ENCODE data around the gene SYTL4. TPM values are rescaled to one million over a fixed set of nuclear protein-coding genes. Genes with fewer than 3 reads are reported as not detected.

SYTL4 gene
- total RNA-seq, 1 experiment from 2014 or later, result 4.1 TPM

- no peaks in the 10 kb centered on the region for H3K27me3 ChIP-seq (replicated peaks; ENCODE audit: control insufficient read depth, insufficient read depth, low read length)
- Mint-ChIP-seq H3K9me3 (ENCODE audit: unreplicated experiment) (no peaks in the 10 kb centered on the region), H3K27ac (ENCODE audit: unreplicated experiment) (peak within 1 kb of the TSS; percentile 73), H3K27me3 (ENCODE audit: insufficient read depth, unreplicated experiment) (no peaks in the 10 kb centered on the region), H3K4me1 (ENCODE audit: low read depth, unreplicated experiment) (peaks cover 29% of the 10 kb centered on the region), H3K36me3 (ENCODE audit: insufficient read depth, unreplicated experiment) (peaks cover 6% of the 10 kb centered on the region), H3K4me3 (ENCODE audit: unreplicated experiment) (peak within 1 kb of the TSS; percentile 9)
- no peak for TF ChIP-seq CTCF (IDR thresholded peaks at IDR 0.05; ENCODE audit: insufficient read depth in 1 of 2, low read depth in 1 of 2, low read length in 1 of 2, severe bottlenecking in 1 of 2, unreplicated experiment in 1 of 2)
- intact Hi-C loops (cut with micrococcal nuclease; ENCODE audit: unreplicated experiment), result no loop called here
- no peaks in the 10 kb centered on the region for H3K36me3 ChIP-seq (ENCODE audit: control insufficient read depth, insufficient read depth, low read length)
- CTCF ChIA-PET, result no interaction called here
- no peak within 1 kb of the TSS for H3K4me3 ChIP-seq (ENCODE audit: low read depth, low read length)
- no peak for DNase-seq
- H3K9me3 ChIP-seq, result no peaks in the 10 kb centered on the region
- peaks cover 44% of the 10 kb centered on the region for H3K4me1 ChIP-seq
- BruUV-seq (replicated peaks), result no TSS peak
- POLR2A ChIA-PET, result interaction anchor here (0.6 kb wide), 1 partner anchor 8 kb away, joined by 3 read pairs; the partner anchor contains the start of gene TSPAN6
Observed at GRCh38 chrX:100643956-100644860, 87.7 kb downstream of the SYTL4 start, which contains the start of gene SRPX2. TSS of gene SRPX2 (plus strand) at chrX:100644199. CDS start at chrX:100646323, 2,124 bp downstream.

- Mint-ChIP-seq H3K9me3 (ENCODE audit: unreplicated experiment) (no peaks in the 10 kb centered on the region), H3K27me3 (ENCODE audit: insufficient read depth, unreplicated experiment) (no peaks in the 10 kb centered on the region), H3K4me1 (ENCODE audit: low read depth, unreplicated experiment) (peaks cover 29% of the 10 kb centered on the region), H3K27ac (ENCODE audit: unreplicated experiment) (no peak overlapping the region), H3K36me3 (ENCODE audit: insufficient read depth, unreplicated experiment) (peaks cover 6% of the 10 kb centered on the region), H3K4me3 (ENCODE audit: unreplicated experiment) (no peak overlapping the region)
- Histone ChIP-seq H3K9me3 (no peaks in the 10 kb centered on the region), H3K36me3 (ENCODE audit: control insufficient read depth, insufficient read depth, low read length) (no peaks in the 10 kb centered on the region), H3K27me3 (replicated peaks; ENCODE audit: control insufficient read depth, insufficient read depth, low read length) (no peaks in the 10 kb centered on the region), H3K4me3 (ENCODE audit: low read depth, low read length) (no peak overlapping the region), H3K4me1 (peaks cover 34% of the 10 kb centered on the region)
- ChIA-PET CTCF (no interaction called here), POLR2A (no interaction called here)
- BruUV-seq (replicated peaks), result no TSS peak
- no peak for DNase-seq
- intact Hi-C loops (cut with micrococcal nuclease; ENCODE audit: unreplicated experiment), result no loop called here
- TF ChIP-seq CTCF (IDR thresholded peaks at IDR 0.05; ENCODE audit: insufficient read depth in 1 of 2, low read depth in 1 of 2, low read length in 1 of 2, severe bottlenecking in 1 of 2, unreplicated experiment in 1 of 2), result no peak
Observed at GRCh38 chrX:100643212-100643611, 88.7 kb downstream of the SYTL4 start.

- Mint-ChIP-seq H3K4me1 (ENCODE audit: low read depth, unreplicated experiment) (peaks cover 30% of the 10 kb centered on the region), H3K27me3 (ENCODE audit: insufficient read depth, unreplicated experiment) (no peaks in the 10 kb centered on the region), H3K4me3 (ENCODE audit: unreplicated experiment) (no peak overlapping the region), H3K27ac (ENCODE audit: unreplicated experiment) (no peak overlapping the region), H3K9me3 (ENCODE audit: unreplicated experiment) (no peaks in the 10 kb centered on the region), H3K36me3 (ENCODE audit: insufficient read depth, unreplicated experiment) (peaks cover 6% of the 10 kb centered on the region)
- Histone ChIP-seq H3K4me1 (peaks cover 27% of the 10 kb centered on the region), H3K27me3 (replicated peaks; ENCODE audit: control insufficient read depth, insufficient read depth, low read length) (no peaks in the 10 kb centered on the region), H3K4me3 (ENCODE audit: low read depth, low read length) (no peak overlapping the region), H3K9me3 (no peaks in the 10 kb centered on the region), H3K36me3 (ENCODE audit: control insufficient read depth, insufficient read depth, low read length) (no peaks in the 10 kb centered on the region)
- ChIA-PET CTCF (no interaction called here), POLR2A (no interaction called here)
- no TSS peak for BruUV-seq (replicated peaks)
- no peak for TF ChIP-seq CTCF (IDR thresholded peaks at IDR 0.05; ENCODE audit: insufficient read depth in 1 of 2, low read depth in 1 of 2, low read length in 1 of 2, severe bottlenecking in 1 of 2, unreplicated experiment in 1 of 2)
- intact Hi-C loops (cut with micrococcal nuclease; ENCODE audit: unreplicated experiment), result no loop called here
- no peak for DNase-seq
Observed at GRCh38 chrX:100642290-100642689, 89.6 kb downstream of the SYTL4 start.

Data from Caco-2 (cell line).